ENCODE results near the gene CPSF3.

CPSF3 gene

DNA sequence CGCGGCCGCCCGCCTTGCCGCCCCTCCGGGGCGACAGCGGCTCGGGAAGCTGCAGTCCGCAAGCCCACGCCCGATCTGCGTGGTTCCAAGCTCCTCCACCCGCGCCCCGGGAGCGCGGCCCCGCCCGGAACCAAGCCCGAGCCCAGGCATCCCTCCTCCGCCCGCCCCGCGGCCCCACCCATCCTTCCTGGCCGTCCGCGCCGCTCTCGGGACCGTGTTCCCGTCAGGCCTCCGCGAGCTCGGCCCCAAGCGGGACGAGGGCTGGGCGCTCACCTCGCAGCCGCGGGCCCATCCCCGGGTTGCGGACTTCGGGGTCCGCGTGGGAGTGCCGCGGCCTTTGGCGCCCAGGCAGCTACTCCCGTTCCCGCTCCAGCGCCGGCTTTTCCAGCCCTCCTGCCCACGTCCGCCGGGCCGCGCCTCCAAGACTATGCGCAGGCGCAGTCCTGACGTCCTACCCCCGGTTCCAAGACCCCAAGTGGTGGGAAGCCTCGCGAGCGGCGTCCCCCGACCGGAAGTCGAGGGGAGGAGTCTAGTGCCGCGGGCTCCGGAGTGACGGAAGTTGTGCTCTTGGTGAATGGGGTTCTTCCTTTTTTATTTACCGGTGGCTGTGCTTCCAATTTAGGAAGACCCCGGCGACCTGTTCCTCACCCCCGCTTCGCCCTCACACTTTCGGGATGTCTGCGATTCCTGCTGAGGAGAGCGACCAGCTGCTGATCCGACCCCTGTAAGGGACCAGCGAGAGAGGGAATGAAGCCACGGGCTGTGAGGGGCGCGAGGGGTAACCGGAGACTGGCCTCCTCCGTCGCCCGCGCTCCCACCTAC, at the start of gene CPSF3, which contains the start of gene ITGB1BP1:
Gene CPSF3, plus strand, starts transcription at position 555 of the 822 bp plus-strand sequence. Its CDS starts 120 bp downstream, at position 675.
Gene ITGB1BP1, minus strand, starts transcription at position 429 of the 822 bp plus-strand sequence. CDS start 4,831 bp downstream, outside the sequence.
- DNase-seq, result peak; percentile 94

DNA sequence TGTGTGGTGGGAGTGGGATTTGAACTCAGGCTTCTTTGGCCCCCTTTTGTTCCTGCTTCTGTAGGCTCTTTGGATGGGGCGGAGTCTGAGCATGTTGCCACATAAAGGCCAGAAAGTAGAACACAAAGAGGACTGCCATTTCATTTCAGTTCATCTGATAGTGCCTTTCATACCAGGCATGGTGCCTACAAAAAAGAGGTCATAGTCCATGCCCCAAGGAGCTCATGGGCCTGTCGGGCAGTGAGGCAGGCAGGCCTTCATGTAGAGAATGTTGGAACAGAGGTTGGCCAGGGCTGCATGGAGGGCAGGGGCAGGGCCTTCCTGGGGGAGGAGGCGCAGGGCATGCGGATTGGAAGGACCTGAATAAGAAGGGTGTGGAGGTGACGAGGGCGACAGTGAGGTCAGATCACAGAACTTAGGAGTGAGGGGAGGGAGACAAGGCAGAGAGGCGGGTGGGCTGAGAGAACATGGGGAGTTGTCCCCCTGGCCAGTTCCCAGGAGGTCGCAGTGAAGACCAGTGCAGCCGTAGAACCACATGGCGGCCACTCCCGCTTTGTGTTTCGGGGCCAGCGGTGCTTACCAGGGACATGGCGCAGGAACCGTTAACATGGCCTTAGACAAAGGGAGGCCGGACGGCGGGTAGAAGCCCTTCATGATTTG, 49.3 kb upstream of the CPSF3 start:
- DNase-seq, result no peak

DNA sequence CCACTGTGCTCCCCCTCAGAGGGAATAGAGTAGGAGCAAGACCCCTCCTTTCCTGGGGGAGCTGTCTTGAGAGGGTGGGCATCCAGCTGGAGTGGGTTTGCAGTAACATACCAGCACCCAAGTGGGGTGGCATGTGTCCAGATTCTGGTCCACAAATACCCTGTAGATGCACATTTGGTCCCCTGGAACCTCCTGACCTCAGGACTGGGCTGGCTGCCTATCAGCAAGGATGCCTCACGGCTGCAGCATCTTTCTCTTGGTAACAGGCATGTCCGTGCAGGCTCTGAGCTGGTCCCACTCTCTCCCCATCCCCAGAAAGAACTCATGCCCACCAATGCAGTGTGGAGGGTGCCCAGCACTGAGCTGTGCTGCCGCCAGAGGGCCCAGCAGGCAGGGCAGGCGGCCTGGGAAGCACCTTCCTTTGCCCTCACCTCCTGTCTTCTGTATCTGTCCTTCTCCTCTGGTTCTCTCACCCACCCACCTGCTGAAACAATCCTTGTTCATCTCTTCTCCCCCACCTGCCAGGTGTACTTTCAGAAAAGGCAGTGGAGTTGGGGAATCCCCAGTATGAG, 47.5 kb upstream of the CPSF3 start:
- DNase-seq, result no peak

DNA sequence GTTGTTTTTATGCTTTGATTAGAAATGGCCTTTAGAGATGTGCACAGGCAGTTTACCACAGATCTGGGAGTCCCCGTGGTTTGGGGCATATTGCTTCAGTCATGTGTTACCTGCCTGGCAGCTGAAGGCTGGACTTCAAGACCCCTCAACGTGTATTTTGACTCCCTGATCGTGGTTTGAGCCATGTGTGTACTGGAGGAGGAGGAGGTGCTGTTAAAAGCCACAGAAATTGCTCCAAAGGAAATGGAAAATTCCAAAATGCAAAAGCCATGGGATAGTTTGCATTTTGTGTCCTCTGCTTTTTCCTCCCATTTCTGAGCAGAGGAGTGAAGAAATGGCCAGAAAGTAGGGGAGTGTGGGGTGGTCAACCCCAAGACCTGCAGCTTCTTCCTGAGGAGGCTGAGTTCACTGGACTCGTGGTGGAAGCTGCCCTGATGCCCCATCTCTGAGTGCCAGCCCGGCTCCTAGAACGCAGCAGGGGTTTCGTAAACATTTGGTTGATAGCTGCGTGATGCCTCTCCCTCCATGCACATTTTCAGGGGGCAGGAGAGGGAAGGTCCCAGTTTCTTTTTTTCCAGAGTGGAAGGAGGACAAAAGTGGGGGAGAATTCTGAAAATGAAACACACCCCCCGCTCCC, 45.9 kb upstream of the CPSF3 start:
- no peak for DNase-seq

DNA sequence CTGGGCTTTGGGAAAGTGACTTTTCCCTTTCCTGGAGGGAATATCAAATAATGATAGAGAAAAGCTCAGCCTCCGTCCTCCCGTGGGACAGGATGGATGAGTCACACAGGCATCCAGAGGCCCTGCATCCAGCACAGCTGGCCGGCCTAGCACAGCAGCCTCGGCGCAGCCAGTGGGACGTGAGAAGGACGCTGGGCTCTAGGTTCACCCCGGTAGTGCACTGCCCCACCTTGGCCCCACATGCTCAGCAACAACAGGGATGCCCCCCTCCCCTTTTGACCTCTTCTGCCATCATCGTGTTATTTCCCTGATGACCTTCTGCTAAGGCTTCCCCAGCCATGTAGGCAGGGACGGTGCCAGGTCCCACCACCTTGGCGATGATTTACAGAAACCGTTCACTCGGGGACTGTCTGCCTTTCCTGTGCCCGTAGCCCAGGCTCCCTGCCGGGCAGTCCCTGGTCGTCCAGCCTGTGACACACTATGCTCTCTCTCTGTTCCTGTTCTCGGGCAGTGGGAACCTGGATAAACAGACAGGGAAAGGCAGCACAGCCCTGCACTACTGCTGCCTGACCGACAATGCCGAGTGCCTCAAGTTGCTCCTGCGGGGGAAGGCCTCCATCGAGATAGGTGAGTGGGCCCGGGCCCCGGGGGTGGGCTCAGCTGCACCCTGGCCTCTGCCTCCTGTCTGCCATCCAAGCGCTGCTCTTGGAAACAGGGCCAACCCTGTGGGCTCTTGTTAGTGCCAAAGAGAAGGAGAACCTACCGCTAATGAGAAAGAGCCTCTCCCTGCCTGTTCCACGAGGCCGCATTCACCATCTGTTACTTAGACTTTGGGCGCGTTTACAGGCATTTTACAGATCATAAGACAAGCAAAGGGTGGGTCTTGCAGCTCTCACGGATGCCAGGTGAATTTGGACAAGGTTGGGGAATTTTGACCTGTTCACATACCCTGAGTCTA, 44.7 kb upstream of the CPSF3 start:
- DNase-seq, result no peak

DNA sequence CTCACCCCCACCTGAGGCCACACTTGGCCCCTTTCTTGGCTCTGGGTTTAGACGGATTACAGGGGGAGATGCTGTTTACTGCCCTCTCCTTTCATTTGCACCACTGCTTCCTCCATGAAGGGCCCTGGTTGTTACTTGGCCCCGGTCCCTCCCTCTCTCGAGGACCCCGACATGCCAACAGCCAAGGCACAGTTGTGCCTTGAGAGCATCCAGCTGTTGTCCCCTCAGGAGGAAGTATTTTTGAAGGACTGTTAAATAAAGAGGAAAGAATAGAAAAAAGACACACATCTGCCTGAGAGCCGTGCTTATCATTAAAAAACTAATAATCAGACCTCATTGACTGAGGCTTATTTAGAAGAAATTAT, 44.1 kb upstream of the CPSF3 start:
- no peak for DNase-seq

DNA sequence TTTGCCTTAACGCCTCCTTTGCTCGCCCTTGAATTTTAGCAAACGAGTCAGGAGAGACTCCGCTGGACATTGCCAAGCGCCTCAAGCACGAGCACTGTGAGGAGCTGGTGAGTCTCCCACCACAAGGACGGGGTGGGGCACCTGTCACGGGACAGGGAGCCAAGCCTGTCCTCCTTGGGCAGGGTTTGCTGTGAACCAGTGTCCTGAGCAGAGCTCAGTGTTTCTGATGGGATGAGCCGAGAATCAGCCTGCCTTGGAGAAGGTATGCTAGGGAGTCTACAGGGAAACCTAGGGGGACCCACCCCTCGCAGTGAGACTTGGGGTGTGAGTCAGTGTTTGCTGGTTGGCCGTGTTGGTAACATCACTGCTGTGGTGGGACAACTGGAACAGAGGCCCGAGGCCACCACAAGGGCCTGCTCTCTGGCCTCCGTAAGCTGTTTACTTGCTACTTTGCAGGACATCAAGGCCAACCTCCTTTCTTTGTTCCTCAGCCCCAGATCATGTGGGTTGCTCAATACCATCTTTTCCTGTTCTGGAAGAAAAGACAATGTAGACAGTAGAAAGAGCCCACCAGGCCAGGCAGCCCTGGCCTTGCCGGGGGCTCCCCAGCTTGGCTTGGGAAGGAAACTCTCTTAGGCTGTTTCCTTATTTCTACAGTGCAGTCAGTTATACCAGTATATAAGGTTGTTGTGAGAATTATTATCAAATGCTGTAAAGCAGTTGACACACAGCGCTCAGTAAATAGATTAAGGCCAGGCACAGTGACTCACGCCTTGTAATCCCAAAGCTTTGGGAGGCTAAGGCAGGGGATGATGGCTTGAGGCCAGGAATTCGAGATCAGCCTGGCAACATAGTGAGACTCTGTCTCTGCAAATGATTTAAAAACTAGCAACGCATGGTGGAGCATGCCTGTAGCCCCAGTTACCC, 42.5 kb upstream of the CPSF3 start:
- DNase-seq, result no peak

DNA sequence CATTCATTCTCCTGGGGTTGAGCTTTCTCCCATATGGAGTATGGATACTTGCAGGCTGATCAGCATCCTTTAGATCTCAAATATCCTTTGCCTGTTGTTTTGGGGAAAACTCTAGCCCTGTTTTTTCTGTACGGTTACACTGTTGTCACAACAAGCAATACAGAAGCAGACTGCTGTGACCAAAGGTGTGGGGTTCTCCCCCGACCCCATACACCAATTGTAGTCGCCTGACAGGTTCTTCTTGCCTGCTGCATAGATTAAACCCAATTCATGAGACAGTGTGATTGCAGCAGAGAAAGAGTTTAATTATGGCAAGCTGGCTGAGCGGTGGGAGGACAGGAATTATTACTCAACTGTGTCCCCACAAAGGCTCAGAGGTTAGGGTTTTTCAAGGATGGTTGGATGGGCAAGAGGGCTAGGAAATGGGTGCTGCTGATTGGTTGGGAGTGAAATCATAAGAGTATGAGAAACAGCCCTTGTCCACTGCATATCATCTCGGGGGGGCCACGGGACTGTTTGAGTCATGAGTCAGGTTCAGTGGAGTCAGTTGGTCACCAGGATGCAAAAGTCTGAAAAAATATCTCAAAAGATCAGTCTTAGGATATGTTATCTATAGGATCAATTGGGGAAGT, 40.7 kb upstream of the CPSF3 start:
- DNase-seq, result no peak

DNA sequence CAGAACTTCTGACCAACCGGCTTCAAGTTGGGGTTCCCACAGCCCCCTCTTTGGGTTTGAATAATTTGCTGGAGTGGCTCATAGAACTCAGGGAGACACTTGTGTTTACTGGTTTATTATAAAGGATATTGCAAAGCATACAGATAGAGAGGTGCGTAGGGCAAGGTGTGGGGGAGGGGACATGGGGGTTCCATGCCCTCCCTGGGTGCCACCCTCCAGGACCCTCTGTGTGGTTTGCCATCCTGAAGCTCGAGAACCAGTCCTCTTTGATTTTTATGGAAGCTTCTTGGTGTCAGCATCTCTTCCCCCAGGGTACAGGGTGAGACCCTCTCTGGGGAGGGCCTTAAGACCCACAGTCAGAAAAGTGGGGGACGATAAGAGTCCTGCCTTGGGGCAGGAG, 38.9 kb upstream of the CPSF3 start:
- DNase-seq, result no peak

DNA sequence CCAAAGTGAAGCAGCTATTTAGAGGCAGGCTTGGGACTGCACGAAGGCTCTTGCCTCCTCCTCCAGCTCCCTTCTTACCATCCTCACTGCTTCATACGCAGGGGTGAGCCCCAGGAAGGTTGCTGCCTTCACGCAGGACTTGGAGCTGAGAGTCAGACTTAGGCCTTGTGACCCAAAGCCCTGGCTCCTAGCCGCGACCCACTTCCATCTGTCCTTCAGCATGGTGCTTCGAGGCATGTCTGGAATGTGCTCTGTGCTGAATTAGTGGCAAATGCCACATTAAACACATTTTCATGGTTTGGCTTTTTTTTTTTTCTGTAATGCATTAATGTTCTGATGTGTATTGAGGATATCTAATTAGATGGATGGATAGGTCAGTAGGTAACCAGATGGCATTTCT, 37.6 kb upstream of the CPSF3 start:
- DNase-seq, result no peak

DNA sequence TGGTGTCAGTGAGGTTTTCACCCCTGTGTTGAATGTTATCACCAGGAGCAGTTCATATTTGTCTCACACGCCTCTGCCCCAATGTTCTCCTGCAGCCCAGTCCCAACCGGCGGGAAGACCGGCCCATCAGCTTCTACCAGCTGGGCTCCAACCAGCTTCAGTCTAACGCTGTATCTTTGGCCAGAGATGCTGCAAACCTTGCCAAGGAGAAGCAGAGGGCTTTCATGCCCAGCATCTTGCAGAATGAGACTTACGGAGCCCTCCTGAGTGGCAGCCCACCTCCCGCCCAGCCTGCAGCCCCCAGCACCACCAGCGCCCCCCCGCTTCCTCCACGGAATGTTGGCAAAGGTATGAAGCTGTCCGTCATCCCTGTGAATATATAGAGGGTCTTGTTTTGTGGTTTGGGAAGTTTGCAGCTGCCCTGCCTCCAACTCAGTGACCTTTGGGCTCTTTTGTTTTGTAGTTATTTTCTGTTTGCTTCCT, 35.2 kb upstream of the CPSF3 start:
- DNase-seq, result no peak

DNA sequence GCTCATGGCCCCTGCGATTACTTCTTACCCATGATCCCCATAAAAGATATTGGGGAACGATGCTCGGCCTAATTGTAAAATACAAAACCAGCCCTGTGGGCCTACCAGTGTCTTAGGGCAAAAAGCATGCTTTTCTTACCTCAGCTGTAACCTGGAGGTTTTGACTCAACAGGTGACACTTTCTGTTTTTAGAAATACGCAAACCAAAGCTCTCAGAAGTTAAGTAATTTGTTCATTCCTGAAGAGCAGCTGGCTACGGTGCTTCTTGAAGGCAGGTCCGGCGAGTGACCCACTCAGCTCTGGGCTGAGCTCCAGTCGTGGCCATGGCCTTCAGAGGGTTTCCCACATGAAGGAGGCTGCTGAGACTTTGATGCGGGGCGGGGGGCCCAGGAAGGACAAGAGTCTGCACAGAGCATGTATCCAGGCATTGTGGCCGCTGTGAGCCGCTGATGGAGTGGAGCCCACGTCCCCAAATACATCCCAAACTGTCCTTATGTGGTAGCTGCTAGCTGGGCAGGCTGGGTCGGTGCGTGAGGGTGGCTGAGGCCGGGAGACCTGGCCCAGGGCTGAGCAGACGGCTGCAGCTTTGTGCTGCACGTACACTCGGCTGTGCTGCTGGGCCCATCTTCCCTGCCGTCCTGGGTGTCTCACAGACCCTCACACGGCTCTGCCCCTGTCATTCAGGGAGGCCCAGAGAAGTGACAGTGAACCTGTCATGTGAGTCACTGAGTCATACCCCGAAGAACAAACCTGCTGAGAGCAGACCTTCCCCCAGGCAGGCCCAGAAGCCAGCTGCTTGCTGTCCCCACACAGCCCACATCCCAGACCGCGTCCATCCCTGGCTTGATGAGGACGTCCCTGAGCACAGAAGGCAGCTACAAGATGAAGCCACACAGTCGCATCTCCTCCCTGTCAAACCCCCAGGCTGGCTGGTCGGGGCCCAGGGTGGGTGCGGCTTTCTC, 34.2 kb upstream of the CPSF3 start:
- DNase-seq, result no peak

DNA sequence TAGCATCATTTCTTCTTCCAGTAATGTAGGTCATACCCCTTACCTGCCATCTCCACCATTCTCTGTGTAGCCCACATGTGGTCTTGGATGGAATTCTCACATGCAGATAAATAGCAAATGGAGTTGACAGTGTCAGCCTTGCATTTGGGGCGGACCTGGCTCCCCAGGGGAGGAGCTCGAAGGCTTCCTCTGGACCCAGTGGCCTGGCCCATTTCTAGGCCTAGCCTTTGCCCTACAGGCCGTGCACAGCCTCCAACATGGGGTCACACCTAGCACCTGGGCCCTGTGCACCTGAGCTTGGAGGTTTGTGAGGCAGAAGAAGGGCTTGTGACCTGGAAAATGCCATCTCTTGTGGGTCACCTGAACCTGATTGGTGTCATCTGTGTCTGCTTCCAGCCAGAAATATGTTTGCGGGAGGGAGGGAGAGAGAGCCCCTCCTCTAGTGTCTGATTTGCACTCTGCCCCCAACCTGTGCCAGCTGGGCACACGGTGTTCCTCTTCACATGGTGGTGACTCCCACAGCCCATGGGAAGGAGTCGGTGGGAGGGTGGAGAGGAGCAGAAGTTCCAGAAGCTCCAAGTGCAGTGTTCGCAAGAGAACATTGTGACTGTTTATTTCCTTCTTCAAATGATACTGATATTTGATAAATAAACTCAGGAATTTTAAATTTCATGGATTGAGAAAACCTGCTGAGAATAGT, 33.2 kb upstream of the CPSF3 start:
- no peak for DNase-seq

DNA sequence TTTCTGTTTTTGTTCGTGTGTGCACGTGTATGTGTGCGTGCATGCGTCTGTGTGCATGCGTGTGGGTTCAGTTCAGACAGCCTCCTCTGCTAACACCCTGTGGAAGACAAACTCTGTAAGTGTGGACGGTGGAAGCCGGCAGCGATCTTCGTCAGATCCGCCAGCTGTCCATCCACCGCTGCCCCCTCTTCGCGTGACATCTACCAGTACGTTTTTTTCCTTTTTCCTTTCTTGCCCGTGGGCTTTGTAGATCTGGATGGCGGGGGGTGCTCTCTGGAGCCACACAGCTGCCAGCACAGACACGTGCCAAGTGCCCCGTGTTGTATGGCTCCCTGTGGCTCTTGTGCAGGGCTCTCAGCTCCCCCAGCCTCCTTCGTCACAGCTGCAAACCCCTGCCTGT, 32.5 kb upstream of the CPSF3 start:
- no peak for DNase-seq

DNA sequence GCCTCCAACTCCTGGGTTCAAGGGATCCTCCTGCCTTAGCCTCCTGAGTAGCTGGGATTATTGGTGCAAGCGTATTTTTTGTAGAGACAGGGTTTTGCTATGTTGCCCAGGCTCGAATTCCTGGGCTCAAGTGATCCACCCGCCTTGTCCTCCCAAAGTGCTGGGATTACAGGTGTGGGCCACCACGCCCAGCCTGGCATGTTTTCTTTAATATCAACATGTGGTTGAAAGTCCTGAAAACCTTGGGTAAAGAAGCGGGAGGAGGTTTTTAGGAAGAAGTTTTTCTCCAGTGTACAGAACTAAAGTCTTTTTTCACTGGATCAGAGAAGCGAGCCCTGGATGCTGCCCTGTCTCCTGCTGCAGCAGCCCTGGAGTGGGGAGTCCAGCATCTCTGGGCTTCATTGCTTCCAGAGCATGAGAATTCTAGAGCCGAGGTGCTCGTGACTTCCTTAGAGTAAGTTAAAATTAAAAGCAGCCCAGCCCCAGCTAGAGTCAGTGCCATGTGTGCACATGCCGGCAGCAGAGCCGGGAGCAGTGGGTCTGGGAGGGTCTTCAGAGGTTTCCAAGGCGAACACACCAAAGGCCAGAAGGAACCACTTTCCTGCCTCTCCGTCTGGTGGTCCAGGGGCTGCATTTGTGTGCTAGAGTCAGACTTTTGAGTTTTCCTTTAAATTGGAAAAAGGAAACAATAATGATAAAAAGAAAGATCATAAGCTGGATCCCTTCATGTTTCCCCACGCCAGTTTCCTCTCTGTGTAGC, 31.3 kb upstream of the CPSF3 start:
- no peak for DNase-seq

DNA sequence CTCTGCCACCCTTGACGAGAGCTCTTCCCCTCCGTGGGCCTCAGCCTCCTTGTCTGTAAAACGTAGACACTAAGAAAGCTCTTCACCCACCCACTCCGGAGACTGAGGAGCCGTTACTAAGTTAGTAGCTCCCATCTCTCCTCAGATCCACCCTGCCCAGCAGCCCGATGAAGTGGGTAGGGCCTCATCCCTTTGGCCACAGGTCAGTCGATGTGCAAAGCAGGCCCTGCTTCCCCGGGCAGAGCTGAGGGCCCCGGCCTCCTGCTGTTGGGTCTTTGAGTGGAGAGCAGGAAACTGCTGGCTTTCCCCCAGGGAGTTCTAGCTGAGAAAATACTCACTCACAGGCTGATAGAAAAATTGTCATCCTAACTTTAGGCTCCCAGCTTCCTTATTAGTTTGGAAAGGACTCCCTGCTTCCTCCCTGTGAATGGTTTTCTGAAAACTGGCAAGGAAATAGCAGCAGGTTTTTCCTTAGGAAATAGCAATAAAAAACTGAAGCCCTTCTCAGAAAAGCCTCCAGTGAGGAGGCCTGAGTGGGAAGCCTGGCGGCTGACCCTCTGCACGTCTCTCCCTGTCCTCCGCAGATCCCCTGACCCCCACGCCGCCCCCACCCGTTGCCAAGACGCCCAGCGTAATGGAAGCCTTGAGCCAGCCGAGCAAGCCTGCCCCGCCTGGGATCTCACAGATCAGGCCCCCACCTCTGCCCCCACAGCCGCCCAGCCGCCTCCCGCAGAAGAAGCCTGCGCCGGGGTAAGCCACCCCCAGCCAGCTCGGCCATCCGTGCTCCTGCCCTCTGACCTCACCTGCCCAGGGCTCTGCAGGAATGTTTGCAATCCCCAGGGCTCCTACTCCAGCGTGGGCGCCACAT, 30.3 kb upstream of the CPSF3 start:
- DNase-seq, result no peak

DNA sequence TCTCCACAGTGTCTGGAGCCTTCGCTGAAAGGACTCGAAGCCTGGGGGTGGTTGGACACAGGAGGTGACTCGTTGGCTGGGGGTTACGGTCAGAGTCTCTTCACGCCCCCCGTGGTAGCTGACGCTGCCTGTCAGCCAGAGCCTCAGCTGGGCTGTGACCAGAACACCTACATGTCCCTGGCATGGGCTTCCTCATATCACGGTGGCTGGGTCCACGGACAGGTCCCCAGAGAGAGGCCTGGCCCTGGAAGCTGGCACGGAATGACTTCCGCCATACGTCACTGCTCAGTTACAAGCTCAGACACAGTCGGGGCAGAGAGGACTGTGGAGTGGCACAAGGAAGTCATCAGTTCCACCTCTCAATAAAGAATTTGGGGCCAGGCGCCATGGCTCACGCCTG, 28.6 kb upstream of the CPSF3 start:
- no peak for DNase-seq

Data from KG1 (cell line).